ENCODE results near the gene CARD16.

DNA sequence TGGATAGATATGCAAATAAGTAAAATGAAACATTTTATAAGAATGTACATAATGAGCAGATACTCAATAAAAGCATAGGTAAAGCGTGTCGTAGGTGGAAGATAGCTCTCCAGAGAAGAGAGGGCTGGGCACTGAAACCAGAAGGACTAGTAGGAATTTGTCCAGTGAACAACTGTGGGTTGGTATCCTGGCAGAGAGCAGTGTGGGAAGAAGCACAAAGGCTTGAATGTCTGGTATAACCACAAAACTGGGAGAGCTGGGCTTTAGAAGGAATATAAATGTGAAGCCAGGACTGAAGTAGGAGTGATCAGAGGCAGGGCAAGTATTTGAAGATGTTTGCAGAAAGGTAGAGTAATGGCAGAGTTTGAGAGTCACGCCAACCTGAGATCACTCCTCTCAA is 33.1 kb upstream of the CARD16 start:
- no peak for TF ChIP-seq JUND (IDR thresholded peaks at IDR 0.05)
- TF ChIP-seq, protein P1, sequence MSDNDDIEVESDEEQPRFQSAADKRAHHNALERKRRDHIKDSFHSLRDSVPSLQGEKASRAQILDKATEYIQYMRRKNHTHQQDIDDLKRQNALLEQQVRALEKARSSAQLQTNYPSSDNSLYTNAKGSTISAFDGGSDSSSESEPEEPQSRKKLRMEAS (IDR thresholded peaks at IDR 0.05; ENCODE audit: low read depth), result no peak
- TF ChIP-seq RFX5 (IDR thresholded peaks at IDR 0.05; ENCODE audit: low read length), result no peak
- TF ChIP-seq, protein P2, sequence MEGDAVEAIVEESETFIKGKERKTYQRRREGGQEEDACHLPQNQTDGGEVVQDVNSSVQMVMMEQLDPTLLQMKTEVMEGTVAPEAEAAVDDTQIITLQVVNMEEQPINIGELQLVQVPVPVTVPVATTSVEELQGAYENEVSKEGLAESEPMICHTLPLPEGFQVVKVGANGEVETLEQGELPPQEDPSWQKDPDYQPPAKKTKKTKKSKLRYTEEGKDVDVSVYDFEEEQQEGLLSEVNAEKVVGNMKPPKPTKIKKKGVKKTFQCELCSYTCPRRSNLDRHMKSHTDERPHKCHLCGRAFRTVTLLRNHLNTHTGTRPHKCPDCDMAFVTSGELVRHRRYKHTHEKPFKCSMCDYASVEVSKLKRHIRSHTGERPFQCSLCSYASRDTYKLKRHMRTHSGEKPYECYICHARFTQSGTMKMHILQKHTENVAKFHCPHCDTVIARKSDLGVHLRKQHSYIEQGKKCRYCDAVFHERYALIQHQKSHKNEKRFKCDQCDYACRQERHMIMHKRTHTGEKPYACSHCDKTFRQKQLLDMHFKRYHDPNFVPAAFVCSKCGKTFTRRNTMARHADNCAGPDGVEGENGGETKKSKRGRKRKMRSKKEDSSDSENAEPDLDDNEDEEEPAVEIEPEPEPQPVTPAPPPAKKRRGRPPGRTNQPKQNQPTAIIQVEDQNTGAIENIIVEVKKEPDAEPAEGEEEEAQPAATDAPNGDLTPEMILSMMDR (IDR thresholded peaks at IDR 0.05), result no peak

All from SK-N-SH (cell line).